HUES6 (cell line): ENCODE measurements around the gene IDH3B.
"Not testable (repeated sequence)": the region's sequence is repeated elsewhere in the genome, so short reads cannot be mapped to it uniquely, and the experiment has no call there.

Experiments
- H3K27ac ChIP-seq: 2 replicates; pipeline ENCODE4 v1.7.0; 2013; ENCODE audit warnings: low read depth, mild to moderate bottlenecking, low read length, inconsistent platforms
- H3K27me3 ChIP-seq: 2 replicates; pipeline ENCODE4 v1.6.1; 2013; ENCODE audit warnings: low read length; ENCODE audit not compliant: control insufficient read depth, insufficient read depth
- H3K36me3 ChIP-seq: 2 replicates; pipeline ENCODE4 v1.6.1; 2013; ENCODE audit warnings: low read length; ENCODE audit not compliant: control insufficient read depth, insufficient read depth
- H3K4me1 ChIP-seq: 2 replicates; pipeline ENCODE4 v1.6.1; 2013; ENCODE audit warnings: low read length; ENCODE audit not compliant: control insufficient read depth, insufficient read depth
- H3K4me3 ChIP-seq: 2 replicates; pipeline ENCODE4 v1.5.1; 2013; ENCODE audit warnings: low read depth, low read length
- H3K9ac ChIP-seq: one replicate; pipeline ENCODE4 v1.6.1; 2013; ENCODE audit warnings: mild to moderate bottlenecking, low read length
- H3K9me3 ChIP-seq: 2 replicates; pipeline ENCODE4 v1.6.1; 2013; ENCODE audit warnings: low read depth, low read length; ENCODE audit not compliant: control insufficient read depth, insufficient read depth

IDH3B gene

GRCh38 chr20:2694008-2694471, 30.0 kb upstream of the IDH3B start:
- Histone ChIP-seq H3K27me3 (peaks cover 91% of the 10 kb centered on the region), H3K9ac (no peak overlapping the region), H3K27ac (no peak overlapping the region), H3K4me3 (peak overlapping the region; percentile 42), H3K36me3 (no peaks in the 10 kb centered on the region), H3K4me1 (peaks cover 17% of the 10 kb centered on the region; the same call in 1 of the 2 replicates), H3K9me3 (no peaks in the 10 kb centered on the region)

- Histone ChIP-seq H3K27me3 (peaks cover 91% of the 10 kb centered on the region), H3K36me3 (no peaks in the 10 kb centered on the region), H3K27ac (no peak overlapping the region), H3K4me3 (peak overlapping the region; percentile 42), H3K4me1 (peaks cover 19% of the 10 kb centered on the region), H3K9ac (no peak overlapping the region), H3K9me3 (no peaks in the 10 kb centered on the region)
Measured at GRCh38 chr20:2693286-2694007, 29.4 kb upstream of the IDH3B start.

- Histone ChIP-seq H3K9me3 (no peaks in the 10 kb centered on the region), H3K9ac (no peak overlapping the region), H3K36me3 (no peaks in the 10 kb centered on the region), H3K4me3 (no peak overlapping the region), H3K27ac (no peak overlapping the region), H3K27me3 (peaks cover 90% of the 10 kb centered on the region), H3K4me1 (peaks cover 23% of the 10 kb centered on the region)
Measured at GRCh38 chr20:2692886-2693285, 28.9 kb upstream of the IDH3B start.

GRCh38 chr20:2692036-2692885, 28.2 kb upstream of the IDH3B start, which contains the start of gene EBF4:
Gene EBF4 (plus strand): TSS chr20:2692780. CDS start chr20:2693646, 866 bp downstream.
- peaks cover 21% of the 10 kb centered on the region for H3K4me1 ChIP-seq
- H3K4me3 ChIP-seq: peak within 1 kb of the TSS; percentile 42
- H3K27me3 ChIP-seq: peaks cover 90% of the 10 kb centered on the region
- no peaks in the 10 kb centered on the region for H3K36me3 ChIP-seq
- no peak within 1 kb of the TSS for H3K27ac ChIP-seq
- H3K9ac ChIP-seq: no peak within 1 kb of the TSS
- H3K9me3 ChIP-seq: no peaks in the 10 kb centered on the region

GRCh38 chr20:2691663-2692035, 27.6 kb upstream of the IDH3B start:
- Histone ChIP-seq H3K4me1 (peaks cover 21% of the 10 kb centered on the region), H3K27me3 (peaks cover 90% of the 10 kb centered on the region), H3K4me3 (peak overlapping the region; percentile 39), H3K9ac (no peak overlapping the region), H3K36me3 (no peaks in the 10 kb centered on the region), H3K9me3 (no peaks in the 10 kb centered on the region), H3K27ac (no peak overlapping the region)

- Histone ChIP-seq H3K27ac (no peak overlapping the region), H3K9me3 (no peaks in the 10 kb centered on the region), H3K4me3 (no peak overlapping the region), H3K36me3 (no peaks in the 10 kb centered on the region), H3K4me1 (peaks cover 21% of the 10 kb centered on the region), H3K27me3 (peaks cover 90% of the 10 kb centered on the region), H3K9ac (no peak overlapping the region)
Measured at GRCh38 chr20:2691127-2691526, 27.1 kb upstream of the IDH3B start.

- H3K27ac ChIP-seq: no peak overlapping the region
- peaks cover 90% of the 10 kb centered on the region for H3K27me3 ChIP-seq
- no peak overlapping the region for H3K9ac ChIP-seq
- peaks cover 18% of the 10 kb centered on the region for H3K4me1 ChIP-seq
- no peak overlapping the region for H3K4me3 ChIP-seq
- H3K9me3 ChIP-seq: no peaks in the 10 kb centered on the region
- no peaks in the 10 kb centered on the region for H3K36me3 ChIP-seq
Measured at GRCh38 chr20:2690718-2691117, 26.7 kb upstream of the IDH3B start.

- Histone ChIP-seq H3K27ac (no peak overlapping the region), H3K9me3 (no peaks in the 10 kb centered on the region), H3K9ac (no peak overlapping the region), H3K36me3 (no peaks in the 10 kb centered on the region), H3K27me3 (peaks cover 88% of the 10 kb centered on the region), H3K4me1 (peaks cover 13% of the 10 kb centered on the region), H3K4me3 (no peak overlapping the region)
Measured at GRCh38 chr20:2690213-2690612, 26.2 kb upstream of the IDH3B start.

GRCh38 chr20:2688041-2688591, 24.1 kb upstream of the IDH3B start:
- Histone ChIP-seq H3K4me1 (peaks cover 12% of the 10 kb centered on the region), H3K27ac (no peak overlapping the region), H3K4me3 (peak overlapping the region; percentile 42), H3K27me3 (peaks cover 72% of the 10 kb centered on the region), H3K9me3 (no peaks in the 10 kb centered on the region), H3K9ac (no peak overlapping the region), H3K36me3 (no peaks in the 10 kb centered on the region)

GRCh38 chr20:2687514-2687913, 23.5 kb upstream of the IDH3B start:
- peaks cover 12% of the 10 kb centered on the region for H3K4me1 ChIP-seq
- H3K36me3 ChIP-seq: no peaks in the 10 kb centered on the region
- no peaks in the 10 kb centered on the region for H3K9me3 ChIP-seq
- H3K9ac ChIP-seq: no peak overlapping the region
- H3K27me3 ChIP-seq: peaks cover 73% of the 10 kb centered on the region
- H3K27ac ChIP-seq: no peak overlapping the region
- no peak overlapping the region for H3K4me3 ChIP-seq

- not testable (repeated sequence) for H3K4me3 ChIP-seq, H3K9me3 ChIP-seq, H3K9ac ChIP-seq, H3K4me1 ChIP-seq, H3K27ac ChIP-seq, H3K36me3 ChIP-seq
- H3K27me3 ChIP-seq: peaks cover 50% of the 10 kb centered on the region
Measured at GRCh38 chr20:2684817-2685216, 20.8 kb upstream of the IDH3B start.
